ENCODE results near the gene TIFAB. TPM values are rescaled to one million over a fixed set of nuclear protein-coding genes. Genes with fewer than 3 reads are reported as not detected.

Gene TIFAB
- total and polyA plus RNA-seq, 2 donors, result 0.30 to 2.5 TPM

- WGBS, result 93% methylated on average over 9 of the region's 9 CpGs
- Histone ChIP-seq H3K27me3 (ENCODE audit: control insufficient read depth in 2 of 2, insufficient read depth in 1 of 2, low read length in 1 of 2) (no peaks in the 10 kb centered on the region), H3K9me3 (ENCODE audit: control insufficient read depth in 2 of 2, insufficient read depth in 1 of 2, low read length in 1 of 2) (no peaks in the 10 kb centered on the region), H3K27ac (ENCODE audit: low read depth in 1 of 2, low read length in 1 of 2) (no peak overlapping the region), H3K36me3 (ENCODE audit: control insufficient read depth in 2 of 2, insufficient read depth in 2 of 2, low read length in 1 of 2) (no peaks in the 10 kb centered on the region), H3K4me1 (ENCODE audit: control insufficient read depth in 2 of 2, insufficient read depth in 2 of 2, low read length in 2 of 2) (peaks cover 0 to 16% of the 10 kb centered on the region in 2 donors), H3K4me3 (ENCODE audit: low read length in 2 of 2) (no peak overlapping the region)
- no peak for DNase-seq (ENCODE audit: low read depth in 6 of 9, low spot score in 9 of 9)
Observed at GRCh38 chr5:135448071-135448739, 3.9 kb downstream of the TIFAB start.

- Histone ChIP-seq H3K9me3 (ENCODE audit: control insufficient read depth in 2 of 2, insufficient read depth in 1 of 2, low read length in 1 of 2) (no peaks in the 10 kb centered on the region), H3K4me1 (ENCODE audit: control insufficient read depth in 2 of 2, insufficient read depth in 2 of 2, low read length in 2 of 2) (peaks cover 0 to 19% of the 10 kb centered on the region in 2 donors), H3K27me3 (ENCODE audit: control insufficient read depth in 2 of 2, insufficient read depth in 1 of 2, low read length in 1 of 2) (no peaks in the 10 kb centered on the region), H3K36me3 (ENCODE audit: control insufficient read depth in 2 of 2, insufficient read depth in 2 of 2, low read length in 1 of 2) (no peaks in the 10 kb centered on the region), H3K27ac (ENCODE audit: low read depth in 1 of 2, low read length in 1 of 2) (no peak within 1 kb of the TSS), H3K4me3 (ENCODE audit: low read length in 2 of 2) (no peak within 1 kb of the TSS)
- no peak for DNase-seq (ENCODE audit: low read depth in 6 of 9, low spot score in 9 of 9)
- 95% methylated on average over 5 of the region's 5 CpGs for WGBS
Observed at GRCh38 chr5:135447298-135447929, 4.7 kb downstream of the TIFAB start, which contains the start of gene DCANP1. DCANP1 (minus strand) TSS chr5:135447348; CDS start chr5:135447108, 240 bp downstream.

GRCh38 chr5:135446615-135447014, 5.5 kb downstream of the TIFAB start:
- Histone ChIP-seq H3K4me1 (ENCODE audit: control insufficient read depth in 2 of 2, insufficient read depth in 2 of 2, low read length in 2 of 2) (peaks cover 0 to 25% of the 10 kb centered on the region in 2 donors), H3K9me3 (ENCODE audit: control insufficient read depth in 2 of 2, insufficient read depth in 1 of 2, low read length in 1 of 2) (no peaks in the 10 kb centered on the region), H3K4me3 (ENCODE audit: low read length in 2 of 2) (no peak overlapping the region), H3K27ac (ENCODE audit: low read depth in 1 of 2, low read length in 1 of 2) (no peak overlapping the region), H3K27me3 (ENCODE audit: control insufficient read depth in 2 of 2, insufficient read depth in 1 of 2, low read length in 1 of 2) (no peaks in the 10 kb centered on the region), H3K36me3 (ENCODE audit: control insufficient read depth in 2 of 2, insufficient read depth in 2 of 2, low read length in 1 of 2) (no peaks in the 10 kb centered on the region)
- WGBS, result 55% methylated on average over 7 of the region's 7 CpGs
- DNase-seq (ENCODE audit: low read depth in 6 of 9, low spot score in 9 of 9), result no peak

- H3K27ac ChIP-seq (ENCODE audit: low read depth in 1 of 2, low read length in 1 of 2), result no peak overlapping the region
- H3K27me3 ChIP-seq (ENCODE audit: control insufficient read depth in 2 of 2, insufficient read depth in 1 of 2, low read length in 1 of 2), result no peaks in the 10 kb centered on the region
- H3K9me3 ChIP-seq (ENCODE audit: control insufficient read depth in 2 of 2, insufficient read depth in 1 of 2, low read length in 1 of 2), result no peaks in the 10 kb centered on the region
- peaks cover 0 to 28% of the 10 kb centered on the region in 2 donors for H3K4me1 ChIP-seq (ENCODE audit: control insufficient read depth in 2 of 2, insufficient read depth in 2 of 2, low read length in 2 of 2)
- DNase-seq (ENCODE audit: low read depth in 6 of 9, low spot score in 9 of 9), result no peak
- no peaks in the 10 kb centered on the region for H3K36me3 ChIP-seq (ENCODE audit: control insufficient read depth in 2 of 2, insufficient read depth in 2 of 2, low read length in 1 of 2)
- WGBS, result 73% methylated on average over 9 of the region's 9 CpGs
- no peak overlapping the region for H3K4me3 ChIP-seq (ENCODE audit: low read length in 2 of 2)
Observed at GRCh38 chr5:135446206-135446605, 5.9 kb downstream of the TIFAB start.

- no peaks in the 10 kb centered on the region for H3K9me3 ChIP-seq (ENCODE audit: control insufficient read depth in 2 of 2, insufficient read depth in 1 of 2, low read length in 1 of 2)
- DNase-seq (ENCODE audit: low read depth in 6 of 9, low spot score in 9 of 9), result no peak
- no peak overlapping the region for H3K4me3 ChIP-seq (ENCODE audit: low read length in 2 of 2)
- H3K27me3 ChIP-seq (ENCODE audit: control insufficient read depth in 2 of 2, insufficient read depth in 1 of 2, low read length in 1 of 2), result no peaks in the 10 kb centered on the region
- H3K4me1 ChIP-seq (ENCODE audit: control insufficient read depth in 2 of 2, insufficient read depth in 2 of 2, low read length in 2 of 2), result peaks cover 0 to 33% of the 10 kb centered on the region in 2 donors
- 90% methylated on average over 14 of the region's 14 CpGs for WGBS
- no peaks in the 10 kb centered on the region for H3K36me3 ChIP-seq (ENCODE audit: control insufficient read depth in 2 of 2, insufficient read depth in 2 of 2, low read length in 1 of 2)
- H3K27ac ChIP-seq (ENCODE audit: low read depth in 1 of 2, low read length in 1 of 2), result no peak overlapping the region
Observed at GRCh38 chr5:135445306-135445985, 6.7 kb downstream of the TIFAB start.

- WGBS, result 95% methylated on average over 6 of the region's 6 CpGs
- peaks cover 0 to 34% of the 10 kb centered on the region in 2 donors for H3K4me1 ChIP-seq (ENCODE audit: control insufficient read depth in 2 of 2, insufficient read depth in 2 of 2, low read length in 2 of 2)
- H3K27ac ChIP-seq (ENCODE audit: low read depth in 1 of 2, low read length in 1 of 2), result no peak overlapping the region
- H3K9me3 ChIP-seq (ENCODE audit: control insufficient read depth in 2 of 2, insufficient read depth in 1 of 2, low read length in 1 of 2), result no peaks in the 10 kb centered on the region
- no peak for DNase-seq (ENCODE audit: low read depth in 6 of 9, low spot score in 9 of 9)
- H3K36me3 ChIP-seq (ENCODE audit: control insufficient read depth in 2 of 2, insufficient read depth in 2 of 2, low read length in 1 of 2), result no peaks in the 10 kb centered on the region
- H3K27me3 ChIP-seq (ENCODE audit: control insufficient read depth in 2 of 2, insufficient read depth in 1 of 2, low read length in 1 of 2), result no peaks in the 10 kb centered on the region
- no peak overlapping the region for H3K4me3 ChIP-seq (ENCODE audit: low read length in 2 of 2)
Observed at GRCh38 chr5:135444881-135445280, 7.3 kb downstream of the TIFAB start.

- Histone ChIP-seq H3K27me3 (ENCODE audit: control insufficient read depth in 2 of 2, insufficient read depth in 1 of 2, low read length in 1 of 2) (no peaks in the 10 kb centered on the region), H3K4me3 (ENCODE audit: low read length in 2 of 2) (no peak overlapping the region), H3K9me3 (ENCODE audit: control insufficient read depth in 2 of 2, insufficient read depth in 1 of 2, low read length in 1 of 2) (no peaks in the 10 kb centered on the region), H3K27ac (ENCODE audit: low read depth in 1 of 2, low read length in 1 of 2) (no peak overlapping the region), H3K4me1 (ENCODE audit: control insufficient read depth in 2 of 2, insufficient read depth in 2 of 2, low read length in 2 of 2) (peaks cover 0 to 39% of the 10 kb centered on the region in 2 donors), H3K36me3 (ENCODE audit: control insufficient read depth in 2 of 2, insufficient read depth in 2 of 2, low read length in 1 of 2) (no peaks in the 10 kb centered on the region)
- WGBS, result 69% methylated on average over 13 of the region's 13 CpGs
- DNase-seq (ENCODE audit: low read depth in 6 of 9, low spot score in 9 of 9), result no peak
Observed at GRCh38 chr5:135444360-135444759, 7.8 kb downstream of the TIFAB start.

- Histone ChIP-seq H3K36me3 (ENCODE audit: control insufficient read depth in 2 of 2, insufficient read depth in 2 of 2, low read length in 1 of 2) (no peaks in the 10 kb centered on the region), H3K9me3 (ENCODE audit: control insufficient read depth in 2 of 2, insufficient read depth in 1 of 2, low read length in 1 of 2) (no peaks in the 10 kb centered on the region), H3K27me3 (ENCODE audit: control insufficient read depth in 2 of 2, insufficient read depth in 1 of 2, low read length in 1 of 2) (no peaks in the 10 kb centered on the region), H3K4me3 (ENCODE audit: low read length in 2 of 2) (no peak overlapping the region), H3K27ac (ENCODE audit: low read depth in 1 of 2, low read length in 1 of 2) (no peak overlapping the region), H3K4me1 (ENCODE audit: control insufficient read depth in 2 of 2, insufficient read depth in 2 of 2, low read length in 2 of 2) (peaks cover 0 to 42% of the 10 kb centered on the region in 2 donors)
- DNase-seq (ENCODE audit: low read depth in 6 of 9, low spot score in 9 of 9), result no peak
- WGBS, result 92% methylated on average over 6 of the region's 6 CpGs
Observed at GRCh38 chr5:135443161-135443960, 8.8 kb downstream of the TIFAB start.

All from thymus (tissue), 11 donors.